Activated T-helper 1 cell treated with anti-CD3 and anti-CD28 coated beads, Interleukin-2, amount 50 U/mL, for 16 hours (primary cell): Measurements from ENCODE around the gene HIVEP2.
A peak's percentile ranks its signal among the peaks of the same experiment; 100 is the strongest.

Experiments
- DNase-seq, 2 donors: peaks; one replicate each; pipeline ENCODE4 v3.0.0-alpha.2; 2020; ENCODE audit warnings: low read depth in 1 of 2, low spot score in 1 of 2

Gene HIVEP2

DNA sequence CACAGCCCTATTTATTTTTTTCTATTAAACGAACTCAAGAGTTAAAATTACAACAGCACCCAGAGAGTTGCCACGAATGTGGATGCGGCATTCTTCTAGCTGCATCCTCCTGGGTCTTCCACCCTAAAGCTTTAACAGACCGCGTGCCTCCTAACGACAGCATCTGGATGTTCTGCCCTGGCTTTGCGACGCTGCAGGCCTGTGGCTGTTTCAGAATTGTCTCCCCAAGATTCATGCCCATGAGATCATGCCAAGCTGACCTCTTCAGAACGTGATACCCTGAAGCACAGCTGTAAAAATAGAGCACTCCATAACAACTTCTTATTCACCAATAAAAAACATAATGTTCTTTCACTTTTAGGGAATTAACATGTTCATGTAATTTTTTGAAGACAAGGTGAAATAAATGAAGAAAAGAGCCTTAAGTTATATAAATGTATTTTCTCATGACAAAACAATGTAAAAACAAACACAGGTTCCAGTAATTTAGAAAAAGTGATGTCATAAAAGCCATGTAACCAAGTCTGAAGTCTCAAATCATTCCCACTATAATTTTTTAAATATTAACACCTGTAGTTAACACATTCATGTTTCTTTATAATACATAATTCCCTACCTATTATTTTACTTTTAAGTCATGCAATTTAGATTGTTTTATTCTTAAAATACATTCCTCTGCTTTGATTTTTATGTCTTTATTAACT lies 26.5 kb downstream of the HIVEP2 start:
- DNase-seq = no peak

DNA sequence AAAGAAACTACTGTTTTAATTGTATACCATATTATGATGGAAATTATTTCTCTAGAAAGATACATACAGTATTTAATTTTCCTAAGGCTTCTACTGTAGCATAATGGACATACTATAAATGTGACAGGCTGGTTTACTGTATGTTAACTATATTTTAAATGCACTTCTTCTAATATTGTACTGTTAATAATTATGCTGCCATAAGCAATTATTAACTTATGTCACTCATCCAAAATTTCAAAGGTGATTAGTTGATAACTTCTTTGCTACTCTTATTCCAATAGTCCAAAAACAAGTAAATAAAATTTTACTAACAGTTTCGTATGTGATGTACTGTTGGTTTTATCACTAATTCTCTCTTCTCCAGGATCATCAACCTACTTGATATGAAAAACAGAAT lies 28.1 kb downstream of the HIVEP2 start:
- DNase-seq = no peak

DNA sequence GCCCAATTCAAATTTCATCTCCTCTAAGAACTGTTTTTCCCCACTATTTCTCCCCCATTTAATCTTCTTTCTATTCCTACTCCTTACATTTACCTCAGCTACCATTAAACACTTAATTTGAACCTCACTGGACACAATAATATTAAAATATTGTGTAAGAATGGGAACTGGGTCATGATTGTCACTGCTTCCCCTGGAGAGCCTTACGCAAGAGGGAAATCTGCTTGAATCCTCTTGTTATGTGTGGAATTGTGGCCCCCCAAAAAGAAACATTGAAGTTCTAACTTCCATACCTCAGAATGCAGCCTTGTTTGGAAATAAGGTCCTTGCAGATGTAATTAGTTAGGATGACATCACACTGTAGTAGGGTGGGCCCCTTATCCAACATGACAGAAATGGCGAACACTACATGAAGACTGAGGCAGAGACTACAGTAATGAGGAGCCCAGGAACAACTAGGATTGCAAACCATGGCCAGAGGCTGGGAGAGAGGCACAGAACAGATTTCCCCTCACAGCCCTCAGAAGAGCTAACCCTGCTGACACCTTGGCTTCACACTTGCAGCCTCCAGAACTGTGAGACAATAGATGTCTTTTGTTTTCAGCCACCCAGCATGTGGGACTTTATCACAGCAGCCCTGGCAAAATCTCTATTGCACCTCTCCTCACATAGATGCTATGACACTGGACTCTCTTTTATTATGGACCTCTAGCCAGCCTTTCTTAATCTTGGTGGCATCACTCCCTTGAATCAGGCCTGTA lies 29.9 kb downstream of the HIVEP2 start:
- DNase-seq = no peak

DNA sequence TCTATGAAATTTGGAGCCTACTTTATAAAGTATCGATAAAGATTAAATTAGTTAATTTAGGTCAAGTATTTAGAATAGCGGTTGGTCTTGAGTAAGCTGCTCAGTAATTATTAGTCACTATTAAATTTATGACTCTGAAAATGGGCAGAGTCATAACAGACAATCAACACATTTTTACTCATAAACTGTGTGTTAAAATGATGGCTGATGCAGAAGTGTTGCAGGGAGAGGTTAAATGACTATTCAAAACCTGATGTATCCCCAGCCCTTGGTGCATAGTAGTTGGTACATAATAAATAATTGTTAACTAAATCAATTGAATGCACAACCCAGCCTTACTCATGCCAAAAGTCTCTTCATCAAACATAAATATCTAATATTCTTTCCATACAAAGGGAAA lies 30.6 kb downstream of the HIVEP2 start:
- DNase-seq = no peak

DNA sequence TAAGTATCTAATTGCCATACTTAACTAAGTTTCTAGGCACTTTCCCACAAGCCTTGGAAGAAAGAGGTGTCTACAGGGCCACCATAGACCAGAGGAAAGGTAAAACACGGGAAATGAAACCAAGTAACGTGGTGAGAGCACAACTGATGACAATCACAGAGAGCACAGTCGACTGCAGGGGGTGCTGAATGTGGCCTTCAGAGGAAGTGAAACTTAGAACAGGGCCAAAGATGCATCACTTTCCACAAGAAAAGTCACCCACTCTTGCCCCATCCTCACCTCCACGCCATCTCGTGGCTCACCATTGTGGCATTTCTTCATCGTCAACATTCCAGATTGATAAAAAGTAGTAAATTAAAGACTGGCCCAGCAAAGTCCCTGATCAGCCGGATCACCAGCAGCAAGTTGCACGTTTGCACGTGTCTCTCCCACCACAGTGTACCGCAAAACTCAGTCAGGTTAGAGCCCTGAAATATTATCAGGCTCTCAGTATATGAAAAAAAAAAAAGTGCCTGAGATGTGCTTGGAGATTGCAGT lies 31.4 kb downstream of the HIVEP2 start:
- peak in 1 of 2 donors; percentile 44 for DNase-seq

DNA sequence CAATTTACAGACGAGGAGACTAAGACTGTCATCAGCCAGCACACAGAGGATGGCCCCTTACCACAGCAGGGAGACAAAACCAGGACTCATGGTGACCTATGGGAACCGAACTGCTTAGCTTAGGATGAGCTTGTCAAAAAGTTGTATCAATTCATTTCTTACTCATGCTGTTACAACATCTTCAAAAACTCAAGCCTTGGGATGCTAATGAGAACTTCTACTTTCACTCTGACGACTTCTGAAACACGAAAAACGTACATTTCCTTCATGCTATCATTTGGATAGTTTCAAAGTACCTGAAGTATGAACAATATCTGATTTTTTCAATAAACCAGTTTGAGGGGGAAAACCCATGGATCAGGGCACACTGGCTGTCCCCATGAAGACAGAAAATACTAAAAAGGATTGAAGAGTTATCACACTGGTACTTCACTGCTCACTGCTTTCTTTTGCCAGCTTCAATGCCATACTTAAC lies 31.9 kb downstream of the HIVEP2 start:
- no peak for DNase-seq

DNA sequence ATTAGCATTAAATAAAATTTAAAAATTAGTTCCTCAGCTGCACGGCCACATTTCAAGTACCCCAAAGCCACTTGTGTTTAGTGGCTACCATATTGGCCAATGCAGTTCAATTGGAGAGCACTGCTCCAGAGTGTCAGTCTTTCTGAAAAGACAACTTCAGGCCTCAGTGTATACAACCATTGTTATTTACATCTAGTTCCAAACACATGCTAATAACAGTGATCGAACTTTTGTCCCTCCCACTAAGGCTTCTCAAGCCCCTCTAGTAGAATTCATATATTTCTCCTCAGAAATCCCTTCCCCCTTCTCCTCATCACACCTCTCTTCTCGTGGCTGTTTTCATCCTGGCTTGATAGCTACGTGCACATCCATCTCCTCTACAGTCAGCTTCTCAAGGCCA lies 32.9 kb downstream of the HIVEP2 start:
- no peak for DNase-seq

DNA sequence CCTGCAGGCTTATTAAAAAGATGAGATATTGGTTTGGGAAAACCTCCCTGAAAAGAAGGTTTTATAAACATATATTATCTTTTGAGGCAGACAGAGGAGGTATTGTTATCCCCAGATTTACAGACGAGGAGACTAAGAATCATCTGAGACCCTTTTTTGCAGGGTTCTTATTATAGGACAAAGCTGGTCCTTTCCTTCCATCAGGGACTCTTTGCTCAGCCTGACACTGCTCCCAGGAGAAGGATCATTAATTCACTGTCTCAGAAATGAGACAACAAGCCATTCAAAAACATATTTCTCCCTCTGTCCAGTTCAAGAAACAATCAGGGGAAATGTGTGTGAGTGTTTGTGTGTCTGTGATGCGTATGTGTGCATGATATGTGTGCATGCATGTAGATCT lies 33.5 kb downstream of the HIVEP2 start:
- no peak for DNase-seq

DNA sequence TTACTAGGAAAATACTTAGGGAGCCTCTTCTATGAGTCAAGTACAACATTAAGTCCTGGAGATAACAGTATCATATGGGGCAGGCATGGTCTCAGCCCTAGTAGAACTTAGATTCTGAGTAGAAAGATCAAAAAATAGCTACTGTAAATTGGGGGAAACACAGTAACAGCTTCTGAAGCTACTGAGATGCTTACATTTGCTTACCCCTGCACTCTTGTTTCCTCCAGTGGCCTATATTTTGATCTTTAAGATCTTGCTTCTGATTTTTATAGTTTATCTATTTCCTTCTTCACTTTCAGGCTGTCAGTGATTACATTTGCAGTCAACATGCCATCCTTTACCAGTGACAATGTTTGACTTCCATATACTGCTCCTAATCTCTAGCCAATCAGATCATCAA lies 35.3 kb downstream of the HIVEP2 start:
- DNase-seq = no peak

DNA sequence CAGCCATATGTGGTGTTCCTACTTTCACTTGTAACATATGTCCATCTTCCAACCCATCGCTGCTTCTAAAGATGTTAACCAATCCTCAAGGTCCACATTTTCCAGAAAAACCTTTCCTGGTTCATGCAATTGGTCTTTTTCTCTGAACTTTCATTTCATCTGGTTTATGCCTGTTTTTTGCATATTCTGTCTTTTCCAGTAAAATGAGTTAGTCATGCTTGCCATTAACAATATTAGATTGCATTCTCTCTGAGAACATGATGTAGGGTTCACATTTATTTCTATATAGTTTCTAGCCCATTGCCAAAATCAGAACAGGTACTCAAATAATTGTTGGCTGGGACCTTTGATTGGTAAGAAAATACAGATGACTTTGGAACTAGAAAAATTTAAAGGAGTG lies 36.7 kb downstream of the HIVEP2 start:
- DNase-seq = no peak

DNA sequence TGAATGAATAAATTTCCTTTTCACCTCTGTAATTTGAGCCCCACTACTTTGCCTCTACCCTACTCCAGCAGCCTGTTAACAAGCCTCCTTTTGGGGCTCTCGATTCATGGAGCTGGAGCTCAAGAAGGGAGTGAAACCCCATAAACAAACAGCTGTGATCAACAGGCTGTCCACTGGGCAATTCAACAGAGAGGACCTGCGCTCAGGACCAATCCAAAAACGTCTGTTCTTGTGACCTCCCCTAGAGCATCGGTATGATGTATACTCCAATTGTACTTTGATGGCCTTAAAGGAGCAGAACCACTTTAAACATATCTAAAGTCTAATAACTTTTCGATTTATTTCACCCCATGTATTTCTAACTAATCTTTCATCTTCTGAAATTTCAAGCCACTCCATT lies 37.4 kb downstream of the HIVEP2 start:
- DNase-seq = no peak

DNA sequence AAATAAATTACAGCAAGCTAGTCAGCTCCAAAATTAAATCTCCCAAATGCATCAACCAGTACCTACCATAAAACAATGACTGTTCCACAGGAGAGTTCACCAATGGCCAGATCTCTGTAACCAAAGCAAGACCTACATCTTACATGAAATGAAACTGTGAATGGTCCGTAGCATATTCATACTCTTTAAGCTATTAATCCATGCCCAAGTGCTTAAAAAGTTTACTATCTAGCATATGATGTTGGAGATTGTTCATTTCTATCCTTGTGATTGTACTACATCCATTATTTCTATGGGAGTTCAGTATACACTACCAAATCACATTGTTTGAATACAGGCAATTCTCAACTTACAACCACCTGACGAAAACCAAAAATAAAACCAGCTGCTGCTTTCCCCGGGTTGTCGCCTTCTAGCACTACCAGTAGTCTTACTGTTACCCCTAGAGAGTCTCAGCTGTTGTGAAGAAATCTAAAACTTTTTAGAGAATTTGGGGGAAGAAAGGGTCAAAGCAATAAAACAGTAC lies 38.0 kb downstream of the HIVEP2 start:
- DNase-seq = no peak

DNA sequence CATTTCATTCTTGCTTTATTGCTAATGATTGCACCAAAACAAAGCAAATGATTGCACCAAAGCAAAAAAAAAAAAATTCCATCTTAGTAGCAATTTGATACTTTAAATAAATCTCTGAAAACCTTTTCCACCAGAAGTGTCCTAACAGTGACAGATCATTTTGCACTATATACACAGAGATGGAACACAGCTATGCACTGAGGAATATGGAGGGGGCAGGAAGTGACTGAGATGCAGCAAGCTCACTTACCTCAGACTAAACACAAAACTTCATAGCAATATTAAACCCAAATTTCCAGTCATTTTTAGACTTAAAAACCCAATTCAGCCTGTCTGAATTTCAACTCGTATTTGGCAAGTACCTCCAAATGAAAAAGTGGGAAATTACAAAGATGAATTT lies 41.2 kb downstream of the HIVEP2 start:
- no peak for DNase-seq

DNA sequence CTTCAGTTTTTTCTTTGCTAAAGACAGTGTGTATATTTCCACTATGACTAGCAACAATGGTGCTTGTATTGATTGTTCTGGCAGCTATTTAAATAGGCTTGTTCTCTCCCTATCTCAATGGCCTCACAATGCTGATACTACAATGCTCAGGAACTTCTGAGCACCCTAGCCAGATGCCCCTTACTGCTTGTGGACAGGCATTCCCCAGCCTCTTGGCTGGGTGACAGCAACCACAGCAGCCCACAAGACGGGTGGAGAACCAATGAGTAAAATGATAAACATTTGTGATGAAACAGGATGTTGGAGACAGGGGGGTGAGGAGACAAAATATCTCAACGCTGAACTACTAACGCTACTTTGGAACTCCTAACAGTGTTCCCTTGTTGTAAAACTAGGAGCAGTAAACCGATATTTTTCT lies 42.3 kb downstream of the HIVEP2 start:
- DNase-seq = peak; percentile 43 to 54

DNA sequence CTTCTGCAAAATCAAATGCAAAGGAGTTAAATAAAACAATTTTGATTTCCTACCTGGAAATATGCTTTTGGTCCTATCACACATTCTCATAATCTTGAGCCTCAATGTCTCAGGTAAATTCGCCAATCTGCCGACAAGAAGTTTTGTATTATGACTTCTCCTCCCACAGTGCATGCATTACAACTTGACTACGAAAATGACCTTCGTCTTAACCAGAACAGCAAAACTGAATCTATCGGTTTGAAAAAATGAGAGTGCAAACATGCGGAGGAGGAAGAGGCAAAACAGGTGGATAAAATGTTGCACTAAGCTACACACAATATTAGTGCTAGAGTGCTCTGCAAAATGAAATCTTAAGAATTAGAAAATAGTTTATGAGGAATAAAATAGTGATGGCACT lies 43.4 kb downstream of the HIVEP2 start:
- no peak for DNase-seq

DNA sequence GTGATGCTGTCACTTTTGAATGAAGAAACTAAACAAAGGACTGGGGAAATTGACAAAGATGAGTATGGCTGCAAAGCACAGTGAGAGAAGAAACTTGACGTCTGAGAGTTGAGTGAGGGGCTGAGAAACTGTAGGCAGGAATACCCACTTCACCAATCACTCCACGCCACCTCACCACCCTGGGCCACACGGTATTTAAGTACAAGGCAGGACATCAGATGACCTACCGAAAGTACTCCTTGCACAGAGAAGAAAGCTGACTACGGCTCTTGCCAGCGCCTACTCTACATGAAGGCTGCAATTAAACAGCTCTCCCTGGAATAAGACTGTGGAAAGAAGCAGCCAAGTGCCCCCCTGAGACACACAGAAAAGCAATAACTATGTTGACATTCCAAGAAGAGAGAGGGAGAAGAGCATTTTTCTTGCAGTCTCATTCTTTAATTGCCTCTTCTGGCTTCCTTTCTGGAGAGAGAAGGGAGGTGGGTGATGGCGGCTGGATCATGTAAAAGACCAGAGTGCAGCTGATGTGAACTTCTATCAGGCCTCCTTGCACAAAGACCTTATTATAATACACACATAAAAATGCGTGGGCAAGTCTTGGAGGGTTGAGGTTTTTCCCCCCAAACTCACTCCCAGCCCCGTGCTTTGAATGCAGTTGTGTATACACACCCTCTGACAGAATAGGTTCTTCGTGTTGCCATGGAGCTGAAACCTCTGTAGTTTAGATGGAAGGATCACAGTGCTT lies 44.6 kb downstream of the HIVEP2 start:
- no peak for DNase-seq

DNA sequence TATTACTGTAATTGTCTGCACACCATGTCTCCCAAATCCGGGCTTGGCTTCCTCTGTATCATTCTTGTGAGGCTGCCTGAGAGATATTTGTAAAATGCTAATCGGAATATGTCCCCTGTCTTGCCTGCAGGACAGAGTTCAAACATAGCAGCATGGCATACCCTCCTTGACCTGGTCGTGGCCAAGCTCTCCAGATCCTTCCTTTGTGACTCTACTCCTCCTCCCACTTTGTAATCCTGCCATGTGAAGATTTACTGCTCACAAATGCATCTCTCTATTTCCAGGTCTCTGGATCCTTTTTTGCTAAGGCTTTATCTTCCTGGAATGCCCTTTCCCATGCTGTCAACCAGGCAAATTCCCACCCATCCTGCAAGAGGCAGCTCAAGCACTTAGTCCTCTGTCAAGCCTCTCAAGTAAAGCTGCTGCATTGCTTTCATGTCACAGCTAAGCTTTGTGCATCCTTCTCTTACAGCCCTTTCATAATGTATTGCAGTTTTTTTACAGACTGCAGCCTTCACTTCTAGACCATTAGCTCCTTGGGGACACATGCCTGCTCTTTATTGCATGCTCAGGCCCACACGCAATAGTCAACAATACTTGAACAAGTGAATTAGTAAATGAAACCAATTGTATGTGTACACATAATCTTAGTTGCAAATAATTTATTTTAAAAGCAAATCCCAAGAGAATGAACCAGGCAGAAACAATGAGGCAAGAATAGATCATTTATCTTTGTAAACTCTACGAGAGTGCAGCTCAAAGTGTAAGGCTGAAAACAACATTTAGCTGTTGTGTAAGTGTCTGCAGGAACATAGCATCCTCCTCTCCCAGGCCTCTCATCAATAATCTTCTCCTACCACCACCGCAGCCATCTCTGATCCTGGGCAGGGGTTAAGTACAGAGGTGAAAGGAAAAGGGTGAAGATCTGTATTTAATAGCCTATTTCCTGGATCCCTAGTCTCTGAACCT lies 45.8 kb downstream of the HIVEP2 start:
- DNase-seq = no peak

DNA sequence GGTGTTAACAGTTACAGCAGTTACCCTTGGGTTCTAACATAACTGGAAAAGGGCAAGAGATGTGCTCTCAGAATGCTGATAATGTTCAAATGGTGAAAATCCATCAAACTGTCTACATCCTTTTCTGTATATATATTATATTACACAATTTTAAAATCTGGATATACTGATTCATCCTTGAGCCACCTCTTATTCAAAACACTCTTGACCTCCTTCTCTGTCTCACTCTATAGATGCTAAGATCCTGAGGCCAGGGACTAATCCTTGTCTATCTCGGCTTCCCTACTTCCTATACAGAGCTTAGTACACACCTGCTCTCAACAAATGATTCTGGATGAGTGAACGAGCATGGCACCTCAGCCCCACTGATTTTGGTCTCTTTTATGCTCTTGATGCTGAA lies 47.3 kb downstream of the HIVEP2 start:
- no peak for DNase-seq

DNA sequence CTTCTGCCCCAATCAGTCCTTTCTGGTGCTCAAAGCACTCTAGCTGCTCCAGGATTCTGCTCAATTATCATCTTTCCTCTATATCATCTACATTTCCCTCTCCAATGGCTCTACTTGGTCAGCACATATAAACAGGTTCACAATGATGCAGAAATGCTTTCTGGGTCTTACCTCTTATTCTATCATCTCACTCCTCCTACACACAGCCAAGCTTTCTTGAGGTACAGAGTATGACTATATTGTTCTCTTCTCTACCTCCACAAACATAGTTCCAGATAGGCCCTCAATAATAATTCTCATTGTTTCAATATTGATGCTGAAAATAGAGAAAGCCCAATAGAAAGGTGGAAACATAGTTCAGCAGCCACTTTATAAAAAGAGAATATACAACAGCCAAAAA lies 48.2 kb downstream of the HIVEP2 start:
- DNase-seq = no peak

DNA sequence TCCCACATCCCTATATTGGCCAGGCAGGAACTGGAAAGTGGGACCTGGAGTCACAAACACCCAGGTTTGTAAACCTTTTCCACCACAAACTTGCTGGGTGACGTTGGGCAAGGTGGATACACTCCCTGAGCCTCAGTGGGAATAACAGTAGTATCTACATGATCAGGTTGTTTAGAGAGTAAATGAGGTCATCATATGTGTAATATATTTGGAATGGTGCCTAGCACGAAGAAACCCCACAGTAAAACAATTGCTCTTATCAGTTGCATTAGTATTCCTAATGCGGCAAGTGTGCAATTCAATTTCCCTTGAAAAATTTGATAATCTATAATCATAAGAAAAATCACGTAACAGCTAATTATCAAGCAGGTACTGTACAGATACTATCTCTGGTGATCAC lies 51.9 kb downstream of the HIVEP2 start:
- DNase-seq = no peak
